ENCODE data around the gene KLHL41. TPM values are rescaled to one million over a fixed set of nuclear protein-coding genes. Genes with fewer than 3 reads are reported as not detected.
"Not testable (repeated sequence)": the region's sequence is repeated elsewhere in the genome, so short reads cannot be mapped to it uniquely, and the experiment has no call there.

The KLHL41 gene
- total RNA-seq, 1 donor from 2014 or later = not detected

- Mint-ChIP-seq H3K27me3 (ENCODE audit: low read depth) (peaks cover 13% of the 10 kb centered on the region), H3K36me3 (ENCODE audit: low read depth) (no peaks in the 10 kb centered on the region), H3K9me3 (no peaks in the 10 kb centered on the region), H3K27ac (no peak overlapping the region), H3K4me1 (ENCODE audit: low read depth) (no peaks in the 10 kb centered on the region), H3K4me3 (ENCODE audit: low read depth) (no peak overlapping the region)
- intact Hi-C loops (cut with micrococcal nuclease) = no loop called here
- DNase-seq (ENCODE audit: low spot score) = no peak
These were observed 3.6 kb downstream of the KLHL41 start for GRCh38 chr2:169513094-169513493.

- Mint-ChIP-seq H3K4me1 (ENCODE audit: low read depth) (no peaks in the 10 kb centered on the region), H3K36me3 (ENCODE audit: low read depth) (no peaks in the 10 kb centered on the region), H3K4me3 (ENCODE audit: low read depth) (no peak overlapping the region), H3K27ac (no peak overlapping the region), H3K9me3 (no peaks in the 10 kb centered on the region), H3K27me3 (ENCODE audit: low read depth) (peaks cover 14% of the 10 kb centered on the region)
- DNase-seq (ENCODE audit: low spot score) = no peak
- intact Hi-C loops (cut with micrococcal nuclease) = no loop called here
These were observed 4.4 kb downstream of the KLHL41 start for GRCh38 chr2:169513926-169514325.

- H3K9me3 Mint-ChIP-seq; H3K27ac Mint-ChIP-seq; H3K4me1 Mint-ChIP-seq (ENCODE audit: low read depth); H3K4me3 Mint-ChIP-seq (ENCODE audit: low read depth); DNase-seq (ENCODE audit: low spot score); H3K36me3 Mint-ChIP-seq (ENCODE audit: low read depth); intact Hi-C loops (cut with micrococcal nuclease): not testable (repeated sequence)
- peaks cover 14% of the 10 kb centered on the region for H3K27me3 Mint-ChIP-seq (ENCODE audit: low read depth)
These were observed 5.3 kb downstream of the KLHL41 start for GRCh38 chr2:169514758-169515157.

GRCh38 chr2:169516488-169516995 lies 7.0 kb downstream of the KLHL41 start:
- intact Hi-C loops (cut with micrococcal nuclease); H3K4me3 Mint-ChIP-seq (ENCODE audit: low read depth); H3K27ac Mint-ChIP-seq; H3K36me3 Mint-ChIP-seq (ENCODE audit: low read depth); H3K9me3 Mint-ChIP-seq; DNase-seq (ENCODE audit: low spot score); H3K4me1 Mint-ChIP-seq (ENCODE audit: low read depth): not testable (repeated sequence)
- peaks cover 12% of the 10 kb centered on the region for H3K27me3 Mint-ChIP-seq (ENCODE audit: low read depth)

GRCh38 chr2:169520896-169521295 lies 11.4 kb downstream of the KLHL41 start:
- H3K36me3 Mint-ChIP-seq (ENCODE audit: low read depth) = no peaks in the 10 kb centered on the region
- no peaks in the 10 kb centered on the region for H3K9me3 Mint-ChIP-seq
- H3K4me3 Mint-ChIP-seq (ENCODE audit: low read depth) = no peak overlapping the region
- no peak overlapping the region for H3K27ac Mint-ChIP-seq
- intact Hi-C loops (cut with micrococcal nuclease) = no loop called here
- H3K27me3 Mint-ChIP-seq (ENCODE audit: low read depth) = peaks cover 6% of the 10 kb centered on the region
- DNase-seq (ENCODE audit: low spot score) = no peak
- H3K4me1 Mint-ChIP-seq (ENCODE audit: low read depth) = no peaks in the 10 kb centered on the region

- H3K4me1 Mint-ChIP-seq (ENCODE audit: low read depth) = no peaks in the 10 kb centered on the region
- peaks cover 1% of the 10 kb centered on the region for H3K36me3 Mint-ChIP-seq (ENCODE audit: low read depth)
- H3K27me3 Mint-ChIP-seq (ENCODE audit: low read depth) = no peaks in the 10 kb centered on the region
- no peak overlapping the region for H3K4me3 Mint-ChIP-seq (ENCODE audit: low read depth)
- intact Hi-C loops (cut with micrococcal nuclease) = no loop called here
- no peak for DNase-seq (ENCODE audit: low spot score)
- no peaks in the 10 kb centered on the region for H3K9me3 Mint-ChIP-seq
- H3K27ac Mint-ChIP-seq = no peak overlapping the region
These were observed 14.2 kb downstream of the KLHL41 start for GRCh38 chr2:169523681-169524080.

- Mint-ChIP-seq H3K36me3 (ENCODE audit: low read depth) (peaks cover 16% of the 10 kb centered on the region), H3K27me3 (ENCODE audit: low read depth) (no peaks in the 10 kb centered on the region), H3K4me1 (ENCODE audit: low read depth) (no peaks in the 10 kb centered on the region), H3K4me3 (ENCODE audit: low read depth) (no peak overlapping the region), H3K27ac (no peak overlapping the region), H3K9me3 (no peaks in the 10 kb centered on the region)
- intact Hi-C loops (cut with micrococcal nuclease) = no loop called here
- DNase-seq (ENCODE audit: low spot score) = no peak
These were observed 15.9 kb downstream of the KLHL41 start for GRCh38 chr2:169525434-169525833.

- H3K9me3 Mint-ChIP-seq = no peaks in the 10 kb centered on the region
- intact Hi-C loops (cut with micrococcal nuclease) = no loop called here
These were observed 16.9 kb downstream of the KLHL41 start for GRCh38 chr2:169526451-169526850.

GRCh38 chr2:169528271-169528701 lies 18.8 kb downstream of the KLHL41 start:
- H3K9me3 Mint-ChIP-seq = no peaks in the 10 kb centered on the region
- H3K36me3 Mint-ChIP-seq (ENCODE audit: low read depth) = peaks cover 18% of the 10 kb centered on the region
- no peaks in the 10 kb centered on the region for H3K4me1 Mint-ChIP-seq (ENCODE audit: low read depth)
- no peak overlapping the region for H3K27ac Mint-ChIP-seq
- intact Hi-C loops (cut with micrococcal nuclease) = loop anchor here (2.0 kb wide), 1 partner anchor 401 kb away; no protein-coding TSS in a partner anchor
- no peaks in the 10 kb centered on the region for H3K27me3 Mint-ChIP-seq (ENCODE audit: low read depth)
- peak; percentile 60 for DNase-seq (ENCODE audit: low spot score)
- H3K4me3 Mint-ChIP-seq (ENCODE audit: low read depth) = no peak overlapping the region

More at GRCh38 chr2:169526451-169526850, 16.9 kb downstream of the KLHL41 start:
- H3K36me3 Mint-ChIP-seq (ENCODE audit: low read depth) = peaks cover 18% of the 10 kb centered on the region
- H3K27me3 Mint-ChIP-seq (ENCODE audit: low read depth) = no peaks in the 10 kb centered on the region
- H3K27ac Mint-ChIP-seq = no peak overlapping the region
- no peak for DNase-seq (ENCODE audit: low spot score)
- no peak overlapping the region for H3K4me3 Mint-ChIP-seq (ENCODE audit: low read depth)
- H3K4me1 Mint-ChIP-seq (ENCODE audit: low read depth) = no peaks in the 10 kb centered on the region

- H3K27ac Mint-ChIP-seq; H3K4me1 Mint-ChIP-seq (ENCODE audit: low read depth); H3K4me3 Mint-ChIP-seq (ENCODE audit: low read depth); intact Hi-C loops (cut with micrococcal nuclease); H3K9me3 Mint-ChIP-seq; H3K27me3 Mint-ChIP-seq (ENCODE audit: low read depth); DNase-seq (ENCODE audit: low spot score): not testable (repeated sequence)
- H3K36me3 Mint-ChIP-seq (ENCODE audit: low read depth) = peaks cover 39% of the 10 kb centered on the region
These were observed 30.0 kb downstream of the KLHL41 start for GRCh38 chr2:169539460-169539859.

GRCh38 chr2:169540146-169540545 lies 30.6 kb downstream of the KLHL41 start:
- Mint-ChIP-seq H3K27me3 (ENCODE audit: low read depth) (no peaks in the 10 kb centered on the region), H3K9me3 (no peaks in the 10 kb centered on the region), H3K36me3 (ENCODE audit: low read depth) (peaks cover 39% of the 10 kb centered on the region), H3K27ac (no peak overlapping the region), H3K4me1 (ENCODE audit: low read depth) (no peaks in the 10 kb centered on the region), H3K4me3 (ENCODE audit: low read depth) (no peak overlapping the region)
- intact Hi-C loops (cut with micrococcal nuclease) = no loop called here
- no peak for DNase-seq (ENCODE audit: low spot score)

GRCh38 chr2:169542433-169542832 lies 32.9 kb downstream of the KLHL41 start:
- H3K4me3 Mint-ChIP-seq (ENCODE audit: low read depth) = no peak overlapping the region

GRCh38 chr2:169546756-169547155 lies 37.3 kb downstream of the KLHL41 start:
- H3K27ac Mint-ChIP-seq = no peak overlapping the region
- no peaks in the 10 kb centered on the region for H3K9me3 Mint-ChIP-seq
- DNase-seq (ENCODE audit: low spot score) = no peak
- peaks cover 44% of the 10 kb centered on the region for H3K36me3 Mint-ChIP-seq (ENCODE audit: low read depth)
- peaks cover 7% of the 10 kb centered on the region for H3K4me1 Mint-ChIP-seq (ENCODE audit: low read depth)
- no peaks in the 10 kb centered on the region for H3K27me3 Mint-ChIP-seq (ENCODE audit: low read depth)
- intact Hi-C loops (cut with micrococcal nuclease) = no loop called here
- no peak overlapping the region for H3K4me3 Mint-ChIP-seq (ENCODE audit: low read depth)

More at GRCh38 chr2:169542433-169542832, 32.9 kb downstream of the KLHL41 start:
- Mint-ChIP-seq H3K9me3 (no peaks in the 10 kb centered on the region), H3K27me3 (ENCODE audit: low read depth) (no peaks in the 10 kb centered on the region), H3K4me1 (ENCODE audit: low read depth) (peaks cover 7% of the 10 kb centered on the region), H3K36me3 (ENCODE audit: low read depth) (peaks cover 45% of the 10 kb centered on the region), H3K27ac (no peak overlapping the region)
- intact Hi-C loops (cut with micrococcal nuclease) = no loop called here
- no peak for DNase-seq (ENCODE audit: low spot score)

- intact Hi-C loops (cut with micrococcal nuclease) = loop anchor here (2.0 to 5.0 kb wide), 2 partner anchors 91 to 589 kb away; no protein-coding TSS in a partner anchor
- no peaks in the 10 kb centered on the region for H3K4me1 Mint-ChIP-seq (ENCODE audit: low read depth)
- no peak overlapping the region for H3K4me3 Mint-ChIP-seq (ENCODE audit: low read depth)
- H3K27me3 Mint-ChIP-seq (ENCODE audit: low read depth) = no peaks in the 10 kb centered on the region
- DNase-seq (ENCODE audit: low spot score) = no peak
- H3K36me3 Mint-ChIP-seq (ENCODE audit: low read depth) = peaks cover 45% of the 10 kb centered on the region
- H3K9me3 Mint-ChIP-seq = no peaks in the 10 kb centered on the region
- H3K27ac Mint-ChIP-seq = no peak overlapping the region
These were observed 51.9 kb downstream of the KLHL41 start for GRCh38 chr2:169561364-169561763.

Measured in activated T-helper 2 cell treated with anti-CD3 and anti-CD28 coated beads, Interferon-gamma antibody, Interleukin-2, Interleukin-4, amounts not matched to agents 10 μg/mL and 5 μg/mL and 100 μg/mL, durations not matched to agents 14 hours and 24 hours and 36 hours (primary cell).